Tibial artery (tissue), 4 donors: ENCODE data around the gene PNPLA7.

Source experiments
- DNase-seq, 2 donors: peaks; one replicate each; pipeline ENCODE4 v3.0.0-alpha.2; 2019
- H3K27ac ChIP-seq, 2 donors: fragments of 200-600 bp; sonication (generic) in 1 of 2; 1 replicate in 1 of 2; 2 replicates in 1 of 2; pipeline ENCODE4 v1.5.1; 2018 to 2019; ENCODE audit warnings: mild to moderate bottlenecking in 1 of 2
- H3K27me3 ChIP-seq, 2 donors: fragments of 200-600 bp; sonication (generic) in 1 of 2; one replicate each; pipeline versions ENCODE4 v1.5.1 to v1.6.0; 2016 to 2019
- H3K36me3 ChIP-seq, 3 donors: fragments of 200-600 bp; sonication (generic) in 2 of 3; one replicate each; pipeline ENCODE4 v1.5.1; 2016 to 2019; ENCODE audit warnings: mild to moderate bottlenecking in 2 of 3
- H3K4me1 ChIP-seq, 4 donors: fragments of 200-600 bp; sonication (generic) in 2 of 4; 1 replicate in 3 of 4; 2 replicates in 1 of 4; pipeline ENCODE4 v1.5.1; 2016 to 2019
- H3K4me3 ChIP-seq, 2 donors: fragments of 200-600 bp; sonication (generic) in 1 of 2; 1 replicate in 1 of 2; 2 replicates in 1 of 2; pipeline ENCODE4 v1.5.1; 2018 to 2019; ENCODE audit warnings: mild to moderate bottlenecking in 2 of 2
- H3K9me3 ChIP-seq, 3 donors: fragments of 200-600 bp; sonication (generic) in 1 of 3; one replicate each; pipeline ENCODE4 v1.5.1; 2016 to 2019
- CTCF ChIP-seq, 2 experiments: fragments of 200-600 bp in 1 of 2; fragments of 450-650 bp in 1 of 2; IDR thresholded peaks; one replicate each; pipeline ENCODE4 v1.5.1; 2017 to 2019; ENCODE audit warnings: antibody characterized with exemption in 2 of 2, mild to moderate bottlenecking in 1 of 2, moderate library complexity in 1 of 2
- intact Hi-C: fragments of 100-400 bp; cut with DNase I; formaldehyde crosslinking; loops from one replicate; pipeline ENCODE4 v1.15.0; 2023; ENCODE audit warnings: low total_unique reads

Gene PNPLA7

GRCh38 chr9:137422604-137423513 is 127.3 kb downstream of the PNPLA7 start, which contains the start of the genes EXD3 and NOXA1:
TSS of gene EXD3 (minus strand) at chr9:137423162. CDS start at chr9:137395357, 27,805 bp downstream.
TSS of gene NOXA1 (plus strand) at chr9:137423393. CDS start at chr9:137423530, 137 bp downstream.
- TF ChIP-seq CTCF (IDR thresholded peaks at IDR 0.05) = peak; percentile 56 to 81
- no peaks in the 10 kb centered on the region for H3K27me3 ChIP-seq
- intact Hi-C loops = loop anchor here (5.0 kb wide), 1 partner anchor 536 kb away; the partner anchor contains the start of gene TRAF2
- H3K36me3 ChIP-seq = no peaks in the 10 kb centered on the region
- peak within 1 kb of the TSS; percentile 72 to 83 for H3K4me3 ChIP-seq
- no peaks in the 10 kb centered on the region for H3K9me3 ChIP-seq
- H3K4me1 ChIP-seq = peaks cover 0 to 26% (median 18%) of the 10 kb centered on the region in 4 donors
- peak; percentile 85 to 94 for DNase-seq
- H3K27ac ChIP-seq = peak within 1 kb of the TSS; percentile 66

GRCh38 chr9:137421838-137422603 is 128.2 kb downstream of the PNPLA7 start:
- intact Hi-C loops = loop anchor here (5.0 kb wide), 1 partner anchor 535 kb away; the partner anchor contains the start of gene TRAF2
- Histone ChIP-seq H3K9me3 (no peaks in the 10 kb centered on the region), H3K27me3 (no peaks in the 10 kb centered on the region), H3K36me3 (no peaks in the 10 kb centered on the region), H3K27ac (peak overlapping the region; percentile 61 to 66), H3K4me1 (peaks cover 0 to 29% (median 21%) of the 10 kb centered on the region in 4 donors), H3K4me3 (peak overlapping the region; percentile 72 to 83)
- DNase-seq = no peak
- no peak for TF ChIP-seq CTCF (IDR thresholded peaks at IDR 0.05)

- Histone ChIP-seq H3K4me1 (peaks cover 0 to 36% (median 17%) of the 10 kb centered on the region in 4 donors), H3K9me3 (no peaks in the 10 kb centered on the region), H3K27me3 (no peaks in the 10 kb centered on the region), H3K27ac (no peak overlapping the region), H3K36me3 (no peaks in the 10 kb centered on the region), H3K4me3 (peak overlapping the region; percentile 24)
- intact Hi-C loops = no loop called here
- TF ChIP-seq CTCF (IDR thresholded peaks at IDR 0.05) = no peak
- DNase-seq = no peak
These were observed 132.8 kb downstream of the PNPLA7 start for GRCh38 chr9:137417161-137418021.

GRCh38 chr9:137416563-137417151 is 133.5 kb downstream of the PNPLA7 start:
- Histone ChIP-seq H3K36me3 (no peaks in the 10 kb centered on the region), H3K27ac (no peak overlapping the region), H3K4me1 (peaks cover 0 to 36% (median 17%) of the 10 kb centered on the region in 4 donors), H3K4me3 (no peak overlapping the region), H3K27me3 (no peaks in the 10 kb centered on the region), H3K9me3 (no peaks in the 10 kb centered on the region)
- TF ChIP-seq CTCF (IDR thresholded peaks at IDR 0.05) = no peak
- intact Hi-C loops = no loop called here
- DNase-seq = no peak
